Heart right ventricle (tissue), 16 donors: ENCODE data around the gene CPTP. TPM values are rescaled to one million over a fixed set of nuclear protein-coding genes. Genes with fewer than 3 reads are reported as not detected.

ENCODE experiments used
- ATAC-seq, 8 donors: fragments of 200-7000 bp; cut with Tn5 transposase; one replicate each; pipeline ENCODE4 v1.9.1; 2020; ENCODE audit warnings: mild to moderate bottlenecking in 8 of 8, moderate library complexity in 8 of 8, moderate number of reproducible peaks in 1 of 8
- DNase-seq, 2 donors: peaks; one replicate each; pipeline ENCODE4 v3.0.0-alpha.2; 2020
- H3K27ac ChIP-seq, 10 donors: fragments of 200-600 bp; sonication (generic) in 2 of 10; one replicate each; pipeline versions ENCODE4 v1.5.0 to v1.8.0; 2020 to 2022; ENCODE audit warnings: mild to moderate bottlenecking in 3 of 10
- H3K27me3 ChIP-seq, 7 donors: fragments of 200-600 bp; one replicate each; pipeline ENCODE4 v1.8.0; 2021 to 2022; ENCODE audit warnings: mild to moderate bottlenecking in 2 of 7
- H3K36me3 ChIP-seq, 9 donors: fragments of 200-600 bp; sonication (generic) in 1 of 9; one replicate each; pipeline versions ENCODE4 v1.5.0 to v1.8.0; 2020 to 2022; ENCODE audit warnings: mild to moderate bottlenecking in 2 of 9
- H3K4me1 ChIP-seq, 9 donors: fragments of 200-600 bp; sonication (generic) in 1 of 9; one replicate each; pipeline versions ENCODE4 v1.5.0 to v1.8.0; 2020 to 2022; ENCODE audit warnings: mild to moderate bottlenecking in 4 of 9
- H3K4me3 ChIP-seq, 10 donors: fragments of 200-600 bp; sonication (generic) in 2 of 10; one replicate each; pipeline versions ENCODE4 v1.5.0 to v1.8.0; 2020 to 2022; ENCODE audit warnings: mild to moderate bottlenecking in 7 of 10, moderate library complexity in 2 of 10
- H3K9me3 ChIP-seq, 11 donors: fragments of 200-600 bp in 10 of 11; sonication (generic) in 2 of 11; one replicate each; pipeline versions ENCODE4 v1.5.0 to v1.8.0; 2013 to 2022; ENCODE audit warnings: mild to moderate bottlenecking in 2 of 11, control low read depth in 1 of 11, moderate library complexity in 1 of 11
- WGBS, 2 donors: extraction: QIAGEN DNeasy Blood & Tissue Kit; methylation state at CpG; one replicate each; pipeline ENCODE4 v1.1.7; 2013; ENCODE audit warnings: inconsistent platforms in 1 of 2; 5-methylcytosine and 5-hydroxymethylcytosine counted together
- intact Hi-C, 10 donors: fragments of 100-400 bp; cut with DNase I; formaldehyde crosslinking; loops; one replicate each; pipeline versions ENCODE4 v1.11.1 to v1.14.2; 2022
- polyA plus RNA-seq, 2 donors: library from polyadenylated mRNA; stranded (reverse); fragments of 200-250 nt; gene quantifications; one replicate each; pipeline ENCODE4 v1.2.3, GENCODE V29; 2013
- total RNA-seq, 10 donors: library from RNA; stranded (reverse); fragmentation: NEBNext Ultra II Directional in 3 of 10; extraction: Animal tissue kit (Norgen Biotek cat#: 25700) in 3 of 10; gene quantifications; one replicate each; pipeline versions ENCODE4 v1.2.1 to v1.2.4, GENCODE V29; 2021 to 2023
- TF ChIP-seq, protein P1 (sequence below), 9 donors: fragments of 200-600 bp; sonication (generic) in 2 of 9; IDR thresholded peaks; one replicate each; pipeline versions ENCODE4 v1.5.0 to v1.8.0; 2021 to 2022; ENCODE audit warnings: antibody characterized with exemption in 9 of 9, mild to moderate bottlenecking in 5 of 9, moderate library complexity in 1 of 9
- donor health status: Arrhythmogenic right ventricular cardiomyopathy.
- donor health status: ischemic (EF 13 %, LVEDD 7.1; RV severe dilation, severe dysfunction).
- donor health status: healthy with polysubstance abuse.
- donor health status: DM: no; HTN: yes; CAD: no.
- donor health status: DM: no; HTN: no; CAD: no.
- donor health status: ischemic (EF 25% LVEDD 6.9; RV normal size, moderate dysfunction).
- donor health status: ischemic (EF 25% LVEDD 5.7; RV mildly dilated, moderate dysfunction).
- donor health status: healthy.
- donor health status: DM: yes; HTN: yes; CAD: no.
- donor health status: Ischemic cardiomyopathy.
- donor health status: ischemic (EF 35%, LVEDD 5.7; RV mildly dilated, moderate dysfunction).
- donor health status: nonischemic (EF 11% LVEDD 7.7; RV severe dilation, severe dysfunction).
- donor health status: DM: yes; HTN: yes; CAD: no.
- donor health status: PGD.
- donor health status: ischemic (EF 29% LVEDD 5.4; RV normal size, mild dysfunction).
- donor health status: nonischemic (EF 23%, LVEDD 6.1; RV moderate dilation, normal function).

CPTP gene
- total and polyA plus RNA-seq, 12 donors, result 49.4 to 222 (median 65.4) TPM

- TF ChIP-seq, protein P1, sequence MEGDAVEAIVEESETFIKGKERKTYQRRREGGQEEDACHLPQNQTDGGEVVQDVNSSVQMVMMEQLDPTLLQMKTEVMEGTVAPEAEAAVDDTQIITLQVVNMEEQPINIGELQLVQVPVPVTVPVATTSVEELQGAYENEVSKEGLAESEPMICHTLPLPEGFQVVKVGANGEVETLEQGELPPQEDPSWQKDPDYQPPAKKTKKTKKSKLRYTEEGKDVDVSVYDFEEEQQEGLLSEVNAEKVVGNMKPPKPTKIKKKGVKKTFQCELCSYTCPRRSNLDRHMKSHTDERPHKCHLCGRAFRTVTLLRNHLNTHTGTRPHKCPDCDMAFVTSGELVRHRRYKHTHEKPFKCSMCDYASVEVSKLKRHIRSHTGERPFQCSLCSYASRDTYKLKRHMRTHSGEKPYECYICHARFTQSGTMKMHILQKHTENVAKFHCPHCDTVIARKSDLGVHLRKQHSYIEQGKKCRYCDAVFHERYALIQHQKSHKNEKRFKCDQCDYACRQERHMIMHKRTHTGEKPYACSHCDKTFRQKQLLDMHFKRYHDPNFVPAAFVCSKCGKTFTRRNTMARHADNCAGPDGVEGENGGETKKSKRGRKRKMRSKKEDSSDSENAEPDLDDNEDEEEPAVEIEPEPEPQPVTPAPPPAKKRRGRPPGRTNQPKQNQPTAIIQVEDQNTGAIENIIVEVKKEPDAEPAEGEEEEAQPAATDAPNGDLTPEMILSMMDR (IDR thresholded peaks at IDR 0.05), result no peak
- Histone ChIP-seq H3K27me3 (peaks cover 0 to 32% (median 24%) of the 10 kb centered on the region in 7 donors), H3K4me1 (peaks cover 0 to 11% (median 0%) of the 10 kb centered on the region in 9 donors), H3K9me3 (no peaks in the 10 kb centered on the region), H3K36me3 (no peaks in the 10 kb centered on the region), H3K4me3 (no peak overlapping the region), H3K27ac (no peak overlapping the region)
- intact Hi-C loops, result no loop called here
- no peak for ATAC-seq
- DNase-seq, result peak in 1 of 2 donors; percentile 10
- 81 to 88% methylated on average over 14 of the region's 14 CpGs for WGBS, 2 donors
These were observed 41.6 kb upstream of the CPTP start for GRCh38 chr1:1282998-1283397.

DNA sequence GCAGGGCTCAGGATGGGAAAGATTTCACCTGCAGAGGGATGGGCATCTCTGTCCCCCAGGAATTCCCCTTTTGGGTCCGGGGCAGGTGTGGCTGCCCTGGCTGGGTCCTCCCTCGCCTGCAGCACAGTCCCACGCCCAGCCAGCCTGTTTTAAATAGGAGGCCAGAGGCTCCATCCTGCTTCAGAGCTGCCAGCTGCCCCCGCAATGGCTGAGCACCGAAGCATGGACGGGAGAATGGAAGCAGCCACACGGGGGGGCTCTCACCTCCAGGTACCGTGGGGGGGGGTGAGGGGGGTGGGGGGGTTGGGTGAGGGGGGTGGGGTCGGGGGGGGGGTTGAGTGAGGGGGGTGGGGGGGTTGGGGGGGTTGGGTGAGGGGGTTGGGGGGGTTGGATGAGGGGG is 40.8 kb upstream of the CPTP start:
- Histone ChIP-seq H3K4me3 (no peak overlapping the region), H3K36me3 (no peaks in the 10 kb centered on the region), H3K9me3 (no peaks in the 10 kb centered on the region), H3K4me1 (peaks cover 0 to 11% (median 0%) of the 10 kb centered on the region in 9 donors), H3K27ac (no peak overlapping the region), H3K27me3 (peaks cover 0 to 32% (median 24%) of the 10 kb centered on the region in 7 donors)
- WGBS, 2 donors, result 10% methylated on average over 9 of the region's 9 CpGs
- ATAC-seq (no peak), DNase-seq (no peak)
- TF ChIP-seq, protein P1 (IDR thresholded peaks at IDR 0.05), result no peak
- intact Hi-C loops, result no loop called here

GRCh38 chr1:1284221-1285101 is 40.1 kb upstream of the CPTP start:
- intact Hi-C loops, result no loop called here
- WGBS, 2 donors, result 85 to 87% methylated on average over 26 to 31 of the region's 32 CpGs
- TF ChIP-seq, protein P1 (IDR thresholded peaks at IDR 0.05), result no peak
- no peak for ATAC-seq
- no peak for DNase-seq
- Histone ChIP-seq H3K36me3 (no peaks in the 10 kb centered on the region), H3K27me3 (peaks cover 0 to 32% (median 24%) of the 10 kb centered on the region in 7 donors), H3K27ac (no peak overlapping the region), H3K4me1 (peaks cover 0 to 11% (median 0%) of the 10 kb centered on the region in 9 donors), H3K9me3 (no peaks in the 10 kb centered on the region), H3K4me3 (no peak overlapping the region)

GRCh38 chr1:1285102-1285571 is 39.5 kb upstream of the CPTP start:
- no peak overlapping the region for H3K4me3 ChIP-seq
- no peak overlapping the region for H3K27ac ChIP-seq
- H3K36me3 ChIP-seq, result no peaks in the 10 kb centered on the region
- DNase-seq (no peak), ATAC-seq (no peak)
- H3K4me1 ChIP-seq, result peaks cover 0 to 11% (median 0%) of the 10 kb centered on the region in 9 donors
- TF ChIP-seq, protein P1 (IDR thresholded peaks at IDR 0.05), result no peak
- WGBS, 2 donors, result 89 to 94% methylated on average over 22 of the region's 22 CpGs
- intact Hi-C loops, result no loop called here
- H3K9me3 ChIP-seq, result no peaks in the 10 kb centered on the region
- peaks cover 0 to 32% (median 24%) of the 10 kb centered on the region in 7 donors for H3K27me3 ChIP-seq
